Ishikawa (cell line): ENCODE data around the gene CACNB4.

Experiments
- CEBPB ChIP-seq: IDR thresholded peaks from 2 replicates; pipeline ENCODE4 v1.6.1; 2012
- CREB1 ChIP-seq: IDR thresholded peaks from 2 replicates; pipeline ENCODE4 v1.6.1; 2012; ENCODE audit warnings: low read depth
- EGR1 ChIP-seq: IDR thresholded peaks from 2 replicates; pipeline ENCODE4 v1.6.1; 2012
- EP300 ChIP-seq: IDR thresholded peaks from 2 replicates; pipeline ENCODE4 v1.6.1; 2012; ENCODE audit warnings: borderline replicate concordance
- FOXM1 ChIP-seq: IDR thresholded peaks from 2 replicates; pipeline ENCODE4 v1.6.1; 2012; ENCODE audit warnings: low read depth, borderline replicate concordance
- NFIC ChIP-seq: IDR thresholded peaks from 2 replicates; pipeline ENCODE4 v1.6.1; 2012
- RAD21 ChIP-seq: IDR thresholded peaks from 2 replicates; pipeline ENCODE4 v1.6.1; 2012; ENCODE audit warnings: low read depth
- REST ChIP-seq: IDR thresholded peaks from 2 replicates; pipeline ENCODE4 v1.6.1; 2012; ENCODE audit warnings: low read depth, mild to moderate bottlenecking
- TAF1 ChIP-seq: IDR thresholded peaks from 2 replicates; pipeline ENCODE4 v1.6.1; 2012; ENCODE audit warnings: low read depth, mild to moderate bottlenecking
- TCF12 ChIP-seq: IDR thresholded peaks from 2 replicates; pipeline ENCODE4 v1.6.1; 2012; ENCODE audit warnings: low read depth
- TEAD4 ChIP-seq: IDR thresholded peaks from 2 replicates; pipeline ENCODE4 v1.6.1; 2012
- USF1 ChIP-seq: IDR thresholded peaks from 2 replicates; pipeline ENCODE4 v1.6.1; 2012
- YY1 ChIP-seq: IDR thresholded peaks from 2 replicates; pipeline ENCODE4 v1.6.1; 2012; ENCODE audit warnings: low read depth
- ZBTB7A ChIP-seq: IDR thresholded peaks from 2 replicates; pipeline ENCODE4 v1.6.1; 2012; ENCODE audit warnings: low read depth
- TF ChIP-seq, protein P1 (sequence below): IDR thresholded peaks from 2 replicates; pipeline ENCODE4 v1.6.1; 2012

Gene CACNB4

GRCh38 chr2:151972241-151973012 is 126.4 kb downstream of the CACNB4 start:
- TF ChIP-seq NFIC (no peak), RAD21 (no peak)

DNA sequence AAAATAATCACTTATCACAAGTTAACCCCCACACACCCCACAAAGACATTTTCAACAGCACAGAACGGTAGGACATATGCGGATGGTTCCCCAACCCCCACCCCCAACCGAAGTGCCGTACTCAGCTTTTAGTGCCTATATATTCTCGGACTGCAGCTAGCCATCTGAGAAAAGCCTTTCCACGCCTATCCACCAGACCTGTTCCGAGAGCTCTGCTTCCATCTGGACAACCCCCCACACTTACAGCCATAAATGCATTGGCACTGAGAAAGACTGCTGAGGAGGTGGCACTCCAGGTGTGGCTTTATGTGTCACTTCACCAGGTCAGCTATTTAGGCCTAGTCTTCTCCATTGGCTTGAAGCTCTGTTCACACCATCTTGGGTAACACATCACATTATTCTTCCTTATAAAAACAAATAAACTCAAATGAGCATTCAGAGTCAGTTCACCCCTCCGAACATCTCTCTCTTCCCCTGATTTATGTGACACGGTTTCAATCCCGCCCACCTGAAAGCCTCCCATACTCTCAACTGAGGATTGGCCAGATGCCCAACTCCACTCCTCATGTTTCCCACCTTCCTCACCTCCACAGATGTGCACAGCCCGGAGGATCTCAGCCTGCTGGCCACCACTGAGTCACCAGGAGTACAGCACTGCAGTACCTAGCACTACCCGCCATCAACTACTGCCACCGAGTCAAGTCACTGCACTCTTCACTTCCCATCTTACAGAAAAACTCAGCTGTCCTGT is 127.4 kb downstream of the CACNB4 start:
- no peak for TF ChIP-seq YY1
- no peak for TF ChIP-seq EP300
- TF ChIP-seq, protein P1, sequence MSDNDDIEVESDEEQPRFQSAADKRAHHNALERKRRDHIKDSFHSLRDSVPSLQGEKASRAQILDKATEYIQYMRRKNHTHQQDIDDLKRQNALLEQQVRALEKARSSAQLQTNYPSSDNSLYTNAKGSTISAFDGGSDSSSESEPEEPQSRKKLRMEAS: no peak
- TF ChIP-seq TCF12: no peak
- TF ChIP-seq EGR1: no peak
- no peak for TF ChIP-seq FOXM1
- TF ChIP-seq RAD21: no peak
- no peak for TF ChIP-seq TEAD4
- TF ChIP-seq TAF1: no peak
- no peak for TF ChIP-seq CEBPB
- no peak for TF ChIP-seq REST
- no peak for TF ChIP-seq NFIC
- no peak for TF ChIP-seq USF1
- no peak for TF ChIP-seq ZBTB7A
- no peak for TF ChIP-seq CREB1

- no peak for TF ChIP-seq USF1
- TF ChIP-seq, protein P1: no peak
Observed at GRCh38 chr2:151968770-151969470, 129.9 kb downstream of the CACNB4 start.

DNA sequence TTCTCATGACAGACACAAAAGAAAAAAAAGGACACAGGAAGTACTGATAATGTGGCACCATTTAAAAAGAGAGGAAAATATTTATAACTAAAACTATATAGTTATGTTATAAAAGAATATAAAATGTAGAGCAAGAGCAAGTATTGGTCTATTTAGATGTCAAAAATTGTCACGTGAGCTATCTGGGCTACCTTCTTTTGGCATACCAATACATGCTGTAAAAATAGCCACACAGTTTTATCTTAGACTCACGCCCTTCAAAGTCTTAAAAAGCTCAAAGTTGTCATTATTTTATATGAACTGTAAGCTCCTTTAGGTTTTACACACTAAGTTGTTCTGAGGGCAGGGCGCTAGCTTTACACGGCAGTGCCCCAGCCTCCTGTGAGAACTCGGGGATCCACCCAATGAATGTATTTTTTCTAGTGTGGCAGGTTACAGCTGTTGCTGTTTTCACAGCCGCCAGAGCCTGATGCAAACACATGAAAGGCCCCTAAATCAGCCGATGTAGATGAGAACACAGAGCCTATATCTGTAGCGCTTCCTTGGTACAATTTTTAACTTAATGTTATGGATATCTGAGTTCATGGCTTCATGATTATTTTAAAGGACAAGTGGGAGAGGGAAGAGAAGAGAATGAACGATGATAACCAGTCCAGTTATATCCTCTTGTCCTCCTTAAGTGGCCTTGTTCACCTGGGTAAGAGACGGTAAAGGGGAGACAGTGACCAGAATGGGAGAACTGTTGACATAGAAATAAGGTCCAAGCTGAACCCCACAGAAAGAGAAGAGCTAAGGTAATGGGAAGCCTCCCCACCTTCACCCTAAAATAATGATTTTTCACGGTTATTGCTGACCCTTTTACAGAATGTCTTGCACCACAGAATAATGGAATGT is 130.8 kb downstream of the CACNB4 start:
- no peak for TF ChIP-seq EP300
- no peak for TF ChIP-seq EGR1
- TF ChIP-seq ZBTB7A: no peak
- TF ChIP-seq TAF1: no peak
- TF ChIP-seq NFIC: no peak
- TF ChIP-seq FOXM1: no peak
- no peak for TF ChIP-seq YY1
- no peak for TF ChIP-seq TCF12
- no peak for TF ChIP-seq RAD21
- no peak for TF ChIP-seq REST
- no peak for TF ChIP-seq TEAD4
- TF ChIP-seq CEBPB: no peak

GRCh38 chr2:151965884-151966283 is 133.0 kb downstream of the CACNB4 start:
- TF ChIP-seq ZBTB7A (no peak), EGR1 (no peak), CEBPB (no peak), TEAD4 (no peak), USF1 (no peak), CREB1 (no peak), TAF1 (no peak), TCF12 (no peak)
- TF ChIP-seq, protein P1: no peak
